ENCODE measurements around the gene ZFPL1. TPM values are rescaled to one million over a fixed set of nuclear protein-coding genes. Genes with fewer than 3 reads are reported as not detected.
A peak's percentile ranks its signal among the peaks of the same experiment; 100 is the strongest.

ZFPL1 gene
- total RNA-seq, 4 donors from 2014 or later: 24.0 to 52.2 (median 32.2) TPM

DNA sequence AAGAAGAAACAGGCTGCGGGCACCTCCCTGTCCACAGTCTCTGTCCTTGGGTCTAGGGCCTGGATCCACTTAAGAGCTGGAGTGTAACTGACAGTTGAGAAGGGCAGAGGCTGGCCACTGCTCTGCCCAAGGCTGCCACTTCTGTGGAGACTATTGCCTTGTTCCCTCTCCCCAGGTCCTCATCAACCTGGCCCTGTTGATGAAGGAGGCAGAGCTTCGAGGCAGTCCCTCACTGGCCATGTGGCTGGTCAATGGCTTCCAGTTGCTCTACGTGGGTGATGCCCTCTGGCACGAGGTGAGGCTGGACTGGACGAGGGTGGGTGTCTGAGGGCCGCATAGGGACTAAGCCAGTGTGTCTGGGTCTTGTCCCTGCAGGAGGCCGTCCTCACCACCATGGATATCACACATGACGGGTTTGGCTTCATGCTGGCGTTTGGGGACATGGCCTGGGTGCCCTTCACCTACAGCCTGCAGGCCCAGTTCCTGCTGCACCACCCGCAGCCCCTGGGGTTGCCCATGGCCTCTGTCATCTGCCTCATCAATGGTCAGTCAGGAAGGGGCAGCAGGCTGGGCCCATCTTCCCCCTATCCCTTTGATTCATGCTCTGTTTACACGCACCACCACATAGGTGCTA, 30.6 kb downstream of the ZFPL1 start:
- no peak overlapping the region for H3K27ac ChIP-seq
- H3K4me1 ChIP-seq: peaks cover 45 to 81% (median 46%) of the 10 kb centered on the region in 3 donors

DNA sequence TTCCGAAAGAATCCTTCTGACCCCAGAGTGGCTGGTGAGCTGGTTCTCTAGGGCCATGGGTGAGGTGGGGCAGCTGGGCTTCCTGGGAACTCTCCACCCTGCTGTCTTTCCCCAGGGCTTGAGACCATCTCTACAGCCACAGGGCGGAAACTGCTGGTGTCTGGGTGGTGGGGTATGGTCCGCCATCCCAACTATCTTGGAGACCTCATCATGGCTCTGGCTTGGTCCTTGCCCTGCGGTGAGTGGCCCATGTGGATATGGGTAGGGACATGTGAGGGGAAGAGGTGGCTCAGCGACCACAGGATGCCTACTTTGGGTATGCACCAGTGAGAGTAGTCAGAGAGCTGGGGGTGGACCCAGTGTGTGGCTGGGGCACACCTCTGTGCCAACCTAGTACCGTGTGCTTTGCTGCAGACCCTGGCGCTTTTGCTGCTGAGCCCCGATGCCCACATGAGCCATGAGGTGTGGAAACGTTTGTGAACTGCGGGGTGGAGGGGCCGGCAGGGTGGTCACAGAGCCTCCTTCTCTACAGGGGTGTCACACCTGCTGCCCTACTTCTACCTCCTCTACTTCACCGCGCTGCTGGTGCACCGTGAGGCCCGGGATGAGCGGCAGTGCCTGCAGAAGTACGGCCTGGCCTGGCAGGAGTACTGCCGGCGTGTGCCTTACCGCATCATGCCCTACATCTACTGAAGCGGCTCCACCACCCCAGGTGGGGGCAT, 31.5 kb downstream of the ZFPL1 start:
- peak overlapping the region in 1 of 4 donors; percentile 98 for H3K27ac ChIP-seq
- DNase-seq: no peak
- peak overlapping the region in 1 of 4 donors; percentile 79 for H3K4me3 ChIP-seq
- peaks cover 42 to 81% (median 42%) of the 10 kb centered on the region in 3 donors for H3K4me1 ChIP-seq
- TF ChIP-seq POLR2A (IDR thresholded peaks at IDR 0.05): no peak
- TF ChIP-seq, protein P1, sequence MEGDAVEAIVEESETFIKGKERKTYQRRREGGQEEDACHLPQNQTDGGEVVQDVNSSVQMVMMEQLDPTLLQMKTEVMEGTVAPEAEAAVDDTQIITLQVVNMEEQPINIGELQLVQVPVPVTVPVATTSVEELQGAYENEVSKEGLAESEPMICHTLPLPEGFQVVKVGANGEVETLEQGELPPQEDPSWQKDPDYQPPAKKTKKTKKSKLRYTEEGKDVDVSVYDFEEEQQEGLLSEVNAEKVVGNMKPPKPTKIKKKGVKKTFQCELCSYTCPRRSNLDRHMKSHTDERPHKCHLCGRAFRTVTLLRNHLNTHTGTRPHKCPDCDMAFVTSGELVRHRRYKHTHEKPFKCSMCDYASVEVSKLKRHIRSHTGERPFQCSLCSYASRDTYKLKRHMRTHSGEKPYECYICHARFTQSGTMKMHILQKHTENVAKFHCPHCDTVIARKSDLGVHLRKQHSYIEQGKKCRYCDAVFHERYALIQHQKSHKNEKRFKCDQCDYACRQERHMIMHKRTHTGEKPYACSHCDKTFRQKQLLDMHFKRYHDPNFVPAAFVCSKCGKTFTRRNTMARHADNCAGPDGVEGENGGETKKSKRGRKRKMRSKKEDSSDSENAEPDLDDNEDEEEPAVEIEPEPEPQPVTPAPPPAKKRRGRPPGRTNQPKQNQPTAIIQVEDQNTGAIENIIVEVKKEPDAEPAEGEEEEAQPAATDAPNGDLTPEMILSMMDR (IDR thresholded peaks at IDR 0.05): no peak
- peaks cover 5 to 40% (median 10%) of the 10 kb centered on the region in 3 donors for H3K36me3 ChIP-seq
- H3K27me3 ChIP-seq: no peaks in the 10 kb centered on the region
- intact Hi-C loops (cut with DNase I): no loop called here
- no peaks in the 10 kb centered on the region for H3K9me3 ChIP-seq
- 93 to 94% methylated on average over 3 to 9 of the region's 21 CpGs for WGBS, 2 donors

More for the DNA sequence above, 30.6 kb downstream of the ZFPL1 start:
- TF ChIP-seq, protein P1 (IDR thresholded peaks at IDR 0.05): no peak
- no peak for TF ChIP-seq POLR2A (IDR thresholded peaks at IDR 0.05)
- Histone ChIP-seq H3K4me3 (no peak overlapping the region), H3K27me3 (no peaks in the 10 kb centered on the region), H3K36me3 (peaks cover 2 to 35% (median 3%) of the 10 kb centered on the region in 3 donors), H3K9me3 (no peaks in the 10 kb centered on the region)
- intact Hi-C loops (cut with DNase I): no loop called here
- WGBS, 2 donors: 73 to 93% methylated on average over 3 to 6 of the region's 11 CpGs
- DNase-seq: no peak

DNA sequence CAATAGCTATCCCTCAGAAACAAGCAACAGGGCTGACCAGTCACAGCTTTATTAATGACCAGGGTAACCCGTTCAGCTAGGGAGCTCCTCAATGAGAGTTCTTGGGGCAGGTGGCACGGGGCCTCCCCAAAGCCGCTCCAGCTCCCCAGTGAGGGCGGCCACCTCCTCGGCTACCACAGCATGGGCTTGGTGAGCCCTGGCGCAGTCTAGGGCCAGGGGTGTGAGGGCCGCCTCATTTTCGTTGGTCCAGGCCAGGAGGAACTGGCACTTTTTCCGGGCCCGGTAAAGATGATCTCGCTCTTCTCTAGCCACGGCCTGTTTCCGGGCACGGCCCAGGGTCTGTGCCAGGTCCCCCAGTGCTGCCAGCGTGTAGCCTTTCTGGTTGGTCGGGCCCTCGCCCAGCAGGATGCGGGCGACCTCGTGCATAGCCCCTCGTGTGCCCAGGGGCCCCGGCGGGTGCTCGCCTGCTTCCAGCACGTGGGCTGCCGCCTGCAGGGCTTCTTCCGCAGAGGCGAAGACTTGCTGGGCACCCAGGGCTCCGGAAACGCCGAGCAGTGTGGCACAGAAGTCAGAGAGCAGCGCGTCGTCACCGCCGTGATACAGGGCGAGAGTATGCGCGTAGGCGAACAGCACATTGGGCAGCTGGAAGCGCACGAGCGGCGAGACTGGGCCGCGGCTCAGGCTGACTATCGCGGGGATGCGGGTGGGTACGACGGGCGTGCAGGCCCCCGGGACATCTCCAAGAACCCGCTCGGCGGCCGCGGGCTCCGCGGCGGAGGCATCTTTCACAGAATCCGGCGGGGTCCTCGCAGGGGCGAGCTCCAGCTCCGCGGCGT, 32.6 kb downstream of the ZFPL1 start:
- Histone ChIP-seq H3K9me3 (no peaks in the 10 kb centered on the region), H3K36me3 (peaks cover 5 to 49% (median 14%) of the 10 kb centered on the region in 3 donors), H3K27me3 (no peaks in the 10 kb centered on the region), H3K4me1 (peaks cover 40 to 81% (median 40%) of the 10 kb centered on the region in 3 donors), H3K27ac (peak overlapping the region; percentile 83 to 98 (median 90)), H3K4me3 (peak overlapping the region; percentile 74 to 96 (median 86))
- DNase-seq: no peak
- no peak for TF ChIP-seq POLR2A (IDR thresholded peaks at IDR 0.05)
- TF ChIP-seq, protein P1 (IDR thresholded peaks at IDR 0.05): no peak
- intact Hi-C loops (cut with DNase I): no loop called here
- WGBS, 2 donors: 24 to 60% methylated on average over 1 to 25 of the region's 68 CpGs

DNA sequence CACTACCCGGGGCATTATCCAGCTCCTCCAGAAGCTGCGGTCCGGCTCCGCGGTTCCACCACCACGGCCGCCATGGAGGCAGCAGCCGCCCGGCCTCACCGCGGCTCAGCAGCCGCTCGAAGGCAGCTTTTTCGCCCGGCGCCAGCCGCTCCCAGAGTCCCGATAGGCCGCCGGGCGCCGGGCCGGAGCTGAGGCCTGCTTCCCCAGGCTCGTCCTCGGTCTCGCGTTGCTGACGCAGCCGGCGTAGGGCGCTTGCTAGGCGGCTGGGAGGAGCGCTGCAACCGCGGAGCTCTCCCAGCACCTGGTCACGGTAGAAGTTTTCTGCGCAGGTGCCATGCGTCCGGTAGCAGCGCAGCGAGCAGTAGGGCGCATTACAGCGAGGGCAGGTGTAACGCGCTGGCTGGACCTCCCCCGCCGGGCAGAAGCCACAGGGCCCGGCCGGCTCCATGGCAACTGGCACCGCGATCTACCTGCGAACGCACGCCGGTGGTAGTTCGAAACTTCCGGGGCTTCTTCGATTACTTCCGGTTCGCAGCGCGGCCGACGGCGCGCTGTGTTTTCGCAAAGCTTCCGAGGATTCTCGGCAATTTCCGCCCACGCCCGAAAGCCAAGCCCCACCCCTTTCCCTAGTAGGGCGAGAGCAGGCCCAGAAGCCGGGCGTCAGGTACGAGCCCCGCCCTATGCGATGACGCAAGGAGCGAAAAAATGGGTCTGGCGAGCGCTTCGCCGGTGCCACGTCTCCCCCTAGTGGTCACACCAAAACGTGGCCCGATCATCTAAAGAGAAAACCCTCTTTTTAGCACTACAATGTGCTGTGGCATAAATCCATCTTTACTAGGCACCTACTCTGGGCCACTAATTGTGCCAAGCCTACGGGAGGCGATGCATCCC, 33.4 kb downstream of the ZFPL1 start, which contains the start of gene ZNHIT2:
ZNHIT2 (minus strand) TSS at position 496 of the 891 bp plus-strand sequence; CDS start at position 448, 48 bp downstream.
- 0 to 1% methylated on average over 24 to 37 of the region's 89 CpGs for WGBS, 2 donors
- TF ChIP-seq, protein P1 (IDR thresholded peaks at IDR 0.05): peak; percentile 91 to 99 (median 96)
- TF ChIP-seq POLR2A (IDR thresholded peaks at IDR 0.05): peak in 2 of 4 donors; percentile 59 to 64
- peak within 1 kb of the TSS; percentile 74 to 96 (median 86) for H3K4me3 ChIP-seq
- H3K36me3 ChIP-seq: peaks cover 5 to 49% (median 14%) of the 10 kb centered on the region in 3 donors
- H3K27ac ChIP-seq: peak within 1 kb of the TSS; percentile 83 to 98 (median 90)
- H3K9me3 ChIP-seq: no peaks in the 10 kb centered on the region
- peaks cover 32 to 75% (median 36%) of the 10 kb centered on the region in 3 donors for H3K4me1 ChIP-seq
- H3K27me3 ChIP-seq: no peaks in the 10 kb centered on the region
- intact Hi-C loops (cut with DNase I): no loop called here
- peak; percentile 87 for DNase-seq
